ENCODE data around the gene NTNG1.
"Not testable (repeated sequence)": the region's sequence is repeated elsewhere in the genome, so short reads cannot be mapped to it uniquely, and the experiment has no call there.

NTNG1 gene

DNA sequence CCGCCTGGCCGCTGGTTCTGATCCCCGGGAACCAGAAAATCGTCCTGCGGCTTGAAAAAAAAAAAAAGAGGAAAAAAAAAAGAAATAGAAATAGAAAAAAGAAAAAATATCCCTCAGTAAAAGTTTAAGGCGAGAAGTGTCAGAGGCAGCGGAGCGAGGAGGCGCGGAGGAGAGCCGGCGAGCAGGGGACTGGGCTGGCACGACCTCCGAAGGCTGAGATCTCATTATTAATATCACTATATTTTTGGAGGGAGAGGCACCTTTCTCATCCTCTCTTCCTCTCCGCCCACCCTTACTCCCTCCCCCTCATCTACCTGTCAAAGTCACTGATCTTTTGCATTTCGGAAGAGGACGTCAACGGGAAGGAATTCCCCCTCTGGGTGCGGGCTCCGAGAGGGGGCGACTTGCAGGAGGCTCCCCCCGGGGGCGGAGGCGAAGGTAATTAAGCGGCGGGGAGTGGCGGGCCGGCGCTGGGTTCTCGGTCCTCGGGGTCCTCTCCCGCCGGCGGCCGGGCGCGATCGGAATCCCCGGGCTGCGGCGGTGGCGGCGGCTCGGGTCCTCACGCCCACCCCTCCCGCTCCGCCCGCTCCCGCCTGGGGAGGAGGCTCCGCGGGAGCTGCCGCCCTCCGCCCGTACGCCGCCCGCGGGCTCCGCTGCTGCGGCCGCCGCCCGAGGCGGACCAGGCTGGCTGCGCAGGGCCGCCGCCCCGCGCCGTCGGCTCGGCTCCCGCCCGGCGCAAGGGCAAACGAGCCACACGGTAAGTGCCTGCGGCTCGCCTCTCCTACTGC lies at the start of gene NTNG1:
Gene NTNG1, plus strand, starts transcription at position 337 of the 788 bp plus-strand sequence.
- in situ Hi-C loops (cut with MboI; ENCODE audit: low sequenced_read_pairs) = no loop called here

GRCh38 chr1:107091418-107091817 lies 49.4 kb upstream of the NTNG1 start:
- in situ Hi-C loops (cut with MboI; ENCODE audit: low sequenced_read_pairs) = no loop called here

GRCh38 chr1:107093395-107093794 lies 47.4 kb upstream of the NTNG1 start:
- in situ Hi-C loops (cut with MboI; ENCODE audit: low sequenced_read_pairs) = not testable (repeated sequence)

DNA sequence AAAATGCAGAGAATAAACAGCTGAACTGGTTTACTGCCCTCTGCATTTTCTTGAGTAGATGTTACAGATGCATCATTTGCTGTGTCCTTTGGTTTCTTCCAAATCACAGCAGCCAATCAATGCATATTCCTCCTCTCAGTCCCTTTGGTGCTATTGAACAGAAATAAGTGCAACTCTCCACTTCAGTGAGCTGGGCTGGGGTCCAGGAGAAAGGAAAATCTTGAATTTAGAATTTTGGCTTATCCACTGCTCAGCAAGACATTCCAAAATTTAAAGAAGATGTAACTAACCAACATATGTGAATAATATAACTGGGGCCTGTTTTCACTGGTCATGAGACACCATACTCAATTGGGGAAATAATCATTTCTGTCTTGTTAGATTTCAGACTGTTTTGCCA lies 45.2 kb upstream of the NTNG1 start:
- in situ Hi-C loops (cut with MboI; ENCODE audit: low sequenced_read_pairs) = no loop called here

DNA sequence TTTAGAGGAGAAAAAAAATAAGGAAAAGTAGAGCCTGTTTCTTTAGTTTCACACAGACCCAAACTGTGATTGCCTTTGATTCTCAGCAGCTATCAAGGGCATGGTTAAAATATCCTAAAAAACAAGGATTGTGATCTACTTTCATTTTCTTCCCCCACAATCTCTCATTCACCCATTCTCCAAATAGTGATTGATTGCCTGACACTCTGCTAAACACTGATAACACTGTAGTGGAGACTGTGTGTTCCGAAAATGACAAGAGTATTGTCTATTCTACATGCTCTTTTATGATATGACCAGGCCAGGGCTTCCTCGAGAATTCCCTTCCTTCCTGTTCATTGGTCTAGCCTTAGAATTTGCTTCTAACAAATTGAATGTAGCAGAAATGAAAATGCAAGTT lies 44.1 kb upstream of the NTNG1 start:
- in situ Hi-C loops (cut with MboI; ENCODE audit: low sequenced_read_pairs) = no loop called here

DNA sequence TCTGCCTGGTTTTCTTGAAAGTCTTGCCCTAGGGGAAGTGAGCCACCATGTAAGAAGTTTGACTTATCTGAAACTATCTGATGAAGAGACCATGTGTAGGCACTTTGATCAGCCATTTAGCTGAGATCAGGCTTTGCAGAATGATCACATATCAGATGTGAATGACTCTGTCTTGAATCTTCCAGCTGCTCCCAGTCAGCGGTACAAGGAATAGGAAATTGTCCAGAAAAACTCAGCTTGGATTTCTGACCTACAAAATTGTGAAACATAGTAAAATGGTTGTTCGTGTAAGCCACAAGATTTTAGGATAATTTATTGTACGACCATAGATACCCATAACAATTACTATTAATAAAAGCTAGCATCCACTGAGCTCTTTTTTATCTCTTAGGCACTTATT lies 41.9 kb upstream of the NTNG1 start:
- in situ Hi-C loops (cut with MboI; ENCODE audit: low sequenced_read_pairs) = no loop called here

DNA sequence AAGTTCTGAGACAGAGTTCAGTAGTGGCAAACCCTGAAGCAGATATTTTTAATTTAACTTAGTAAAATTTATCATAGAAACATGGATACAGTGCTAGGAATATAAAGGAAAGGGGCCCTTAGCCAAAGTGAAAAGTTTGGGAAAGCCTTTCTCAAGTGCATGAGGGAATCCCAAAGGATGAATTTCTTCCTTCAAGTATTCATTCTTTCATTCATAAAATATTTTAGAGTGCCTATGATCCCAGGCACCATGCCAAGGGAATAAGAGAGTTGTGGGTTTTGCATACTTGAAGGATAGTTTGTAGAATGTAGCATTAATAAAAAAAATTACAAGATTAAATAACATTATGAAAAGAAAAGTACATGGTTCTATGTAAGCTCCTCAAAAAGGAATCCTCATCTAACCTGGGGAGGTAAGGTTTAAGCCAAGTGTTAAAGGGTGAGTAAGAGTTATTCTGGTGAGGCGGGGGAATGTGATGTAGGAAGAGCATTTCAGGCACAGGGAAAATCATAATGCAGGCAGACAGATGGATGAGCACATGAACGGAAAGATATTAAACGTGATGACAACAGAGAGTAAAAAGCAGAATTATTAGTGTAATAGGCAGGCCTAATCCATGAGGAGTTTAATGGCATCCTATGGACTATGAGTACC lies 40.4 kb upstream of the NTNG1 start:
- in situ Hi-C loops (cut with MboI; ENCODE audit: low sequenced_read_pairs) = no loop called here

GRCh38 chr1:107105914-107106313 lies 34.9 kb upstream of the NTNG1 start:
- in situ Hi-C loops (cut with MboI; ENCODE audit: low sequenced_read_pairs) = no loop called here

DNA sequence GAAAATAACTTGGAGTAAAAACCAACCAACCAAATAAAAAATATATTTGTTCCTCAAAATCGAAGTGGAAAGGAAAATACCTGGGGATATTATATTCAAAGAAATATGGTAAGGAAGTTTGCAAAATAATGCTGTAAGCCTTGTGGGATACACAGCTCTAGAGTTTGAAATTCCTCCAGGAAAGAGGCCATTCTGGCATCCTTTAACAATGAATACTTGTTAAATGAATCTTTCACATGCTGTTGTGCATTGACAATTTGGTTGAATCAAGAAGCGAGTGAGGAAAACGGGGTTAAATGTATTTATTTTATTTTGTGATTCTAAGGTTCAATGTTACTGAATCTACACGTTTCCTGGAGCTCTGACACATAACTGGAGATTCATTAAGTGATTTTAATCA lies 30.5 kb upstream of the NTNG1 start:
- in situ Hi-C loops (cut with MboI; ENCODE audit: low sequenced_read_pairs) = no loop called here

DNA sequence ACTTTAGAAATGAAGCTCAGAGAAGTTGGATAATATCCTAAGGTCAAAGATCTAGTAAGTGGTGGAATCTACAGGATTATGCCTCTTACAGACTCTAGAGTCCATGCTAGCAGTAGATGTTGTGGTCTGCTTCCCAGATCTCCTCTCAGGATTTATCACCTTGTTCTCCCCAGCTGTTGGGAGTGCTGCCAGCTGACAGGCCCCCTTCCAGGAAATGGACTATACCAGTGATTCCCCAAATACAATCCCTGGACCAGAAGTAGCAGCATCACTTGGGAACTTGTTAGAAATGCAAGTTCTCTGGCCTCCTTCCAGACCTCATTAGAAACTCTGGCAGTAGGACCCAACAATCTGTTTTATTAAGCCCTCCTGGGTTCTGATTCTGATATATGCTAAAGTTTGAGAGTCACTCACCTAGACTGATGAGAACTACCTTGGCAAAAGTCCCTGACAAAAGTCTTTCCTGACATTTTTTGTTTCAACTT lies 24.5 kb upstream of the NTNG1 start:
- in situ Hi-C loops (cut with MboI; ENCODE audit: low sequenced_read_pairs) = no loop called here

DNA sequence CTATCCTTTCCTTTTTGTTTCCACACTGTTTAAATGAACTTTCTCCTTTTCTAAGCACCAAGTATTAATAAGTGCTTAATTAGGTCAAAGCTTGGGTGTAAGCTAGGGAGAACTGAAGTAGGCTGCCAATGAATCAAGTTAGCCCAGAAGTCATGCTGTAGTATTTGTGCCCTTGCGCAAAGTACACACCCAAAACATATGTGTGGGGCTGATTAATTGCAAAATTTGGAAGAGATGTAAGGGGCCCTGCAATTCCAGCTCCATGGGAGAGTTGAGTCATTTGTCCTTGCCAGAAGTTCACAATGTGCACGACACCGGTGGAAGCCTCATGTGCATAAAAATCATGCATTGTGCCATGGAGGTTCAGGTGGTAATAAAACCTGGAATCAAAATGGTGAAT lies 18.6 kb upstream of the NTNG1 start:
- in situ Hi-C loops (cut with MboI; ENCODE audit: low sequenced_read_pairs) = no loop called here

DNA sequence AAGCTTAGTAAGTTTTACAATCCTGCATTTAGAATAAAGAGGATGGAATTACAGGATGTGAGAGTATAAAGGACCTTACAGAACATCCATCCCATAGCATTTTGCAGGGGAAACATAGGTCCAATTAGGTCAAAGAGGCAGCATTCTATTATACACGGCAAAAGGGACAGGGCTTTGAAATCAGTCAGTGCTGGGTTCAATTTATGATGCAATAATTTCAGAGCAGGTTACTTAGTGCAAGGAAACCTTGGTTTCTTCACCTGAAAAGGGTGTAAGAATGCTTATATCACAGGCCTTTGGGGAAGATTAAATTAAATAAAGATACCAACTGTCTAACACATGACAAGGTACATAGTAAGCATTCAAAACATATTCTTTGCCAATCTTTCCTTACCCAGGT lies 17.1 kb upstream of the NTNG1 start:
- in situ Hi-C loops (cut with MboI; ENCODE audit: low sequenced_read_pairs) = no loop called here

DNA sequence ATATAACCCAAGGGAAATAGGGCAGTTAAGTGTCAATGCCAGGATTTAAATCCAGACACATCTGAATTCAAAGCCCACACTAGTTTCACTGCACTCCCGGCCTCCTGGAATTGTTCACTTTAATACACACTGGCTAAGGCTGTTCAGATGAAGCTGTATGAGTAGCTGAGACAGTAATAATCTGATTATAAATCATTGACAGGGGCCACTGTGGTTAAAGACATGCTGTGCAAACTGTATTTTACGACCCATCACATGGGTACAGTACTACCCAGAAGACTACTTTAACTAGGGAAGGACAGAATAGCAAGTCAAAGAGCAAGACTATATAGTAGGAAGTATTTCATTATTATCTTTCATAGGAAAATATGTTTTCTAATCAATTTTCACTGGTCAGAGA lies 16.1 kb upstream of the NTNG1 start:
- in situ Hi-C loops (cut with MboI; ENCODE audit: low sequenced_read_pairs) = no loop called here

- in situ Hi-C loops (cut with MboI; ENCODE audit: low sequenced_read_pairs) = no loop called here
Measured at GRCh38 chr1:107132195-107132594, 8.6 kb upstream of the NTNG1 start.

- in situ Hi-C loops (cut with MboI; ENCODE audit: low sequenced_read_pairs) = no loop called here
Measured at GRCh38 chr1:107132780-107133179, 8.1 kb upstream of the NTNG1 start.

GRCh38 chr1:107135463-107135862 lies 5.4 kb upstream of the NTNG1 start:
- in situ Hi-C loops (cut with MboI; ENCODE audit: low sequenced_read_pairs) = no loop called here

GRCh38 chr1:107138166-107138565 lies 2.7 kb upstream of the NTNG1 start:
- in situ Hi-C loops (cut with MboI; ENCODE audit: low sequenced_read_pairs) = no loop called here

DNA sequence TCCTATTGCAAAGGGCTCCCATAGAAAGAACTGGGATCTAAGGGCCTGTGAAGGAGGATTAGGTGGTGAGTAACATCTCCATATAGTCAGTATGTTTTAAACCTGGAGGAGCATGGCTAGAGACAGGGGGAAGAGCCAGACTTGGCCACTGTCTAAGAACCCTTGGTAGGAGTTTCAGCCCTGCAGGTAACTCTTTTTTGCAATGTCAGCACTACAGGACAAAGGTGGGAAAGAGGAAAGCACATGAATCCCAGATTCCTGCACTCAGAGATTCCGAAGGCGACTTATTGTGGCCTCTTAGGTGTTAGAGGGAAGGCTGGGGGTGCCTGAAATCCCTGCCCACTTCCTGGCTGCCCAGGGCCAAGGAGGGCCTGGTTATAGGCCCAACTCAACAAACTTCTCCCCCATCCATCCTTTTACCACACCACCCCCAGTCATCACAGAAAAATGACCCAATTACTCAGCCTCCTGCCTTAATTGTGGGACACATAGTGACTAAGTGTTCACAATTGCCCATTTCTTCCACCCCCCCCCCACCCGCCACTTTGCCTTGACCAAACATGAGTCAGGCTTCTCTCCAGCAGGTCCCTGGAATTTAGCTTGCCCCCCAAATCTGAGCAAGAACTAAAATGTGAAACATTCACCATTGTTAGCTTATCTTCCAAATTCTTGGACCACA lies 1.9 kb upstream of the NTNG1 start:
- in situ Hi-C loops (cut with MboI; ENCODE audit: low sequenced_read_pairs) = no loop called here

DNA sequence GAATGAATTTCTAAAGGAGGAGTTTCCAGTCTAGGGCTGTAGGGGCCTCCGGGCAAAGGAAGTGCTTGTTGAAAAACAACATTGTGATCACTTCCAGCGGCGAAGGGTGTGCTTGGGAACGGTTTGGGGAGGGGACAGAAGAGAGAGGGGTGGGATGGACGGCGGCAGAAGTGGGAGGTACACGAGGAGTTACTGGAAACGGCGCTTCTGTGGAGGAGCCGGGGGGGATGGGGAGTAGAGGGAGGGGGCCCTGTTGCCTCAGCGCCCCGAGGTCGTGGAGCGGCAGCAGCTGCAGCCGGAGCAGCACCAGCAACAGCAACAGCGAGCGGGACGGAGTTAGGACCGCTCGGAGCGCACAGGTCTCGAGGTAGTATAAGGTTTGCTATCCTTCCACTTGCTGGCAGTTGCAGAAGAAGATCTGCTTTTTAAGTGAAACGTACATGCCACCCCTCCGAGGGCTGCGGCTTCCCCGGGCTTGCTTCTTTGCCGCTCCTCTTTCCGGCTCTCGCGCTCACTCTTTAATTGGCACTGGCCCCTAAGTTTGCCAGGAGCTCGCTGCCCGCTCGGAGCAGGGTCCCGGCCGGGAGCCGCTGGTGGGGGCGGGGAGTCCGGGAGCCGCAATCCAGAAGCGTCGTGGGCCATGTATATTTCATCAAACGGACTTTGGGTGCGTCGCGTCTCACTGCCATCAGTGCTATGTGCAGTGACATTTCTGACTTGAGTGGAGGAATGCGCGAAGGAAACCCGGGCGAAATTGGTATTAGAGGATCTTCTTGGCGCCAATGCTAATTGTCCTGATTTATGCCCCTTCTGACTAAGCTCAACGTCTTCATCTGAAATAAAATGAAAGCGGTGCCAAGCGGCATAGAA lies 771 bp upstream of the NTNG1 start:
- in situ Hi-C loops (cut with MboI; ENCODE audit: low sequenced_read_pairs) = no loop called here

GRCh38 chr1:107141491-107142126 lies 770 bp downstream of the NTNG1 start:
- in situ Hi-C loops (cut with MboI; ENCODE audit: low sequenced_read_pairs) = no loop called here
